Measurements from ENCODE around the gene ZNF341. TPM values are rescaled to one million over a fixed set of nuclear protein-coding genes. Genes with fewer than 3 reads are reported as not detected.

Gene ZNF341
- total and polyA plus RNA-seq, 9 of the 15 experiments (the other 6 are each of a cell fraction or from before 2014, with no cell fraction given), result 0.08 to 2.6 (median 1.0) TPM

GRCh38 chr20:33810885-33811775 is 79.3 kb downstream of the ZNF341 start, which contains the start of gene CHMP4B (continued):
- no peak for TF ChIP-seq ZNF518B (CRISPR knock-in tag; IDR thresholded peaks at IDR 0.05)
- no peak for TF ChIP-seq STAT5B (CRISPR knock-in tag; IDR thresholded peaks at IDR 0.05)
- TF ChIP-seq PHF21A (IDR thresholded peaks at IDR 0.05; ENCODE audit: borderline replicate concordance, low read depth), result no peak
- no peak for TF ChIP-seq ZNF778 (CRISPR knock-in tag; IDR thresholded peaks at IDR 0.05)
- TF ChIP-seq TCF3 (CRISPR knock-in tag; IDR thresholded peaks at IDR 0.05), result no peak
- peak; percentile 86 for TF ChIP-seq L3MBTL2 (IDR thresholded peaks at IDR 0.05)
- TF ChIP-seq ZNF408 (CRISPR knock-in tag; IDR thresholded peaks at IDR 0.05; ENCODE audit: low read depth), result no peak
- TF ChIP-seq ID3 (CRISPR knock-in tag; IDR thresholded peaks at IDR 0.05), result no peak
- peak; percentile 78 for TF ChIP-seq ID3 (tag; IDR thresholded peaks at IDR 0.05)
- no peak for TF ChIP-seq ZNF232 (CRISPR knock-in tag; IDR thresholded peaks at IDR 0.05)
- no peak for TF ChIP-seq THRAP3 (IDR thresholded peaks at IDR 0.05; ENCODE audit: borderline replicate concordance)
- no peak for TF ChIP-seq SOX6 (IDR thresholded peaks at IDR 0.05)
- TF ChIP-seq PTBP1 (IDR thresholded peaks at IDR 0.05; ENCODE audit: low read depth, low read length), result no peak
- peak; percentile 97 for TF ChIP-seq MBD2 (IDR thresholded peaks at IDR 0.05; ENCODE audit: borderline replicate concordance, low read depth)
- no peak for TF ChIP-seq ZNF75A (CRISPR knock-in tag; IDR thresholded peaks at IDR 0.05)
- peak; percentile 94; the same call in 1 of the 2 replicates for TF ChIP-seq ZNF76 (CRISPR knock-in tag; IDR thresholded peaks at IDR 0.05; ENCODE audit: borderline replicate concordance)
- no peak for TF ChIP-seq TCF15 (CRISPR knock-in tag; IDR thresholded peaks at IDR 0.05)
- no peak for TF ChIP-seq CHD4 (IDR thresholded peaks at IDR 0.05; ENCODE audit: insufficient read depth, insufficient replicate concordance, low read depth, low read length, poor library complexity, severe bottlenecking)
- peak in 1 of 2 experiments; percentile 97; a peak in 2 of 4 replicates for TF ChIP-seq ZNF639 (CRISPR knock-in tag; conservative IDR thresholded peaks at IDR 0.05 in 1 of 2, IDR thresholded peaks at IDR 0.05 in 1 of 2)
- no peak for TF ChIP-seq ZC3H11A (IDR thresholded peaks at IDR 0.05; ENCODE audit: low read depth, low read length)
- no peak for TF ChIP-seq SMAD2 (IDR thresholded peaks at IDR 0.05; ENCODE audit: low read depth, low read length)
- TF ChIP-seq FOXJ2 (tag; IDR thresholded peaks at IDR 0.05), result peak; percentile 85
- TF ChIP-seq RBM39 (optimal IDR thresholded peaks at IDR 0.05; ENCODE audit: low read depth, low read length), result no peak

All from K562 (cell line).